ENCODE results near the gene CYP46A1.

DNA sequence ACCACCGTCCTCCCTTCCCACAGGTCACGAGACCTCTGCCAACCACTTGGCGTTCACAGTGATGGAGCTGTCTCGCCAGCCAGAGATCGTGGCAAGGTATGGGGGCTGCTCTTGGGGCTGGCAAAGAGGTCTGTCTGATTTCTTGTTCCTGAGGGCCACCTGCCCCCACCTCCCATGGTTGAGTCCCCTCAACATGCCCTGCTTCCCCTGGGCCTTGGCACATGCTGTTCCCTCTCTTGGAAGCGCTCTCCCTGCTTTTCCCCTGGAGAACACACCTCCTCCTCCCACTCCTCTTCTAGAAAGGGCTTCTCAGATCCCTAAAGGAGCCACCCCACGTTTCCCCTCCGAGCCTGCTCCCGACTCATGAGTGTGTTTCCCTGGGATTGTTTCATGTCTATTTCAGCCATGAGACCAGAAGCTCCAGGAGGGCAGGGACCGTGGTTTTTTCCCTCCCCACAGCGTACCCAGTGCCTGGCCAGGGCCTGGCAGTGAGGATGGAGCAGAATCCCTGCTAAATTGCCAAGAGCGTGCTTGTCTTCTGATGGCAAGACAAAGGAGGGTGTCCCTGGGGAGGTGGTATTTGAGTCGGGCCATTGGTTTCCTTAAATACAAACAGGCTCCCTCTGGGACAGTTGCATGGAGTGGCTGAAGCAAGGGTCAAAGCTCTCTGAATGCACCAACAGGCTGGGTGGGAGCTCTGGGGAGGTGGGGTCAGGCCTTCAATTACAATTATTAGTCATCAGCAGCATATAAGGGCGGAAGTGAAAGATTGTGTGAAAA is 34.1 kb downstream of the CYP46A1 start:
- TF ChIP-seq, protein P1, sequence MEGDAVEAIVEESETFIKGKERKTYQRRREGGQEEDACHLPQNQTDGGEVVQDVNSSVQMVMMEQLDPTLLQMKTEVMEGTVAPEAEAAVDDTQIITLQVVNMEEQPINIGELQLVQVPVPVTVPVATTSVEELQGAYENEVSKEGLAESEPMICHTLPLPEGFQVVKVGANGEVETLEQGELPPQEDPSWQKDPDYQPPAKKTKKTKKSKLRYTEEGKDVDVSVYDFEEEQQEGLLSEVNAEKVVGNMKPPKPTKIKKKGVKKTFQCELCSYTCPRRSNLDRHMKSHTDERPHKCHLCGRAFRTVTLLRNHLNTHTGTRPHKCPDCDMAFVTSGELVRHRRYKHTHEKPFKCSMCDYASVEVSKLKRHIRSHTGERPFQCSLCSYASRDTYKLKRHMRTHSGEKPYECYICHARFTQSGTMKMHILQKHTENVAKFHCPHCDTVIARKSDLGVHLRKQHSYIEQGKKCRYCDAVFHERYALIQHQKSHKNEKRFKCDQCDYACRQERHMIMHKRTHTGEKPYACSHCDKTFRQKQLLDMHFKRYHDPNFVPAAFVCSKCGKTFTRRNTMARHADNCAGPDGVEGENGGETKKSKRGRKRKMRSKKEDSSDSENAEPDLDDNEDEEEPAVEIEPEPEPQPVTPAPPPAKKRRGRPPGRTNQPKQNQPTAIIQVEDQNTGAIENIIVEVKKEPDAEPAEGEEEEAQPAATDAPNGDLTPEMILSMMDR (IDR thresholded peaks at IDR 0.05) = no peak
- no peak for TF ChIP-seq POLR2A (IDR thresholded peaks at IDR 0.05)
